HepG2 (cell line): ENCODE data around the gene JMJD6. TPM values are rescaled to one million over a fixed set of nuclear protein-coding genes. Genes with fewer than 3 reads are reported as not detected.

Source experiments
- AFF4 ChIP-seq: sonication (generic); formaldehyde crosslinking; IDR thresholded peaks from 2 replicates; pipeline ENCODE4 v1.4.0; 2020; ENCODE audit warnings: missing genetic modification reagents
- ATRX ChIP-seq: sonication (generic); formaldehyde crosslinking; IDR thresholded peaks from 2 replicates; pipeline ENCODE4 v1.4.0; 2020; ENCODE audit warnings: missing genetic modification reagents, borderline replicate concordance
- CBX5 ChIP-seq: sonication (generic); formaldehyde crosslinking; IDR thresholded peaks from 2 replicates; pipeline ENCODE4 v1.4.0; 2020; ENCODE audit warnings: missing genetic modification reagents, borderline replicate concordance
- CERS6 ChIP-seq: sonication (generic); formaldehyde crosslinking; IDR thresholded peaks from 2 replicates; pipeline ENCODE4 v1.5.0; 2020; ENCODE audit warnings: missing genetic modification reagents
- DZIP1 ChIP-seq: sonication (generic); formaldehyde crosslinking; IDR thresholded peaks from 2 replicates; pipeline ENCODE4 v1.5.0; 2020; ENCODE audit warnings: mild to moderate bottlenecking, missing genetic modification reagents
- FOXC1 ChIP-seq: sonication (generic); formaldehyde crosslinking; IDR thresholded peaks from 2 replicates; pipeline ENCODE4 v1.8.0; 2022; ENCODE audit warnings: mild to moderate bottlenecking, missing genetic modification reagents, borderline replicate concordance
- HCFC1 ChIP-seq: fragments of 150-350 bp; IDR thresholded peaks from 2 replicates; pipeline ENCODE4 v1.6.1; 2014; ENCODE audit warnings: low read depth, low read length
- JUN ChIP-seq: sonication (generic); formaldehyde crosslinking; IDR thresholded peaks from 2 replicates; pipeline ENCODE4 v1.4.0; 2020; ENCODE audit warnings: mild to moderate bottlenecking, missing genetic modification reagents
- KLF9 ChIP-seq: IDR thresholded peaks from 2 replicates; pipeline ENCODE4 v1.6.1; 2016; ENCODE audit warnings: low read depth
- POLR2A ChIP-seq, 2 experiments: IDR thresholded peaks; 2 replicates each; pipeline ENCODE4 v1.6.1; 2011; ENCODE audit warnings: low read depth in 2 of 2, low read length in 2 of 2, mild to moderate bottlenecking in 1 of 2, moderate library complexity in 1 of 2; ENCODE audit not compliant: insufficient read depth in 1 of 2
- SATB2 ChIP-seq: sonication (generic); formaldehyde crosslinking; IDR thresholded peaks from 2 replicates; pipeline ENCODE4 v1.5.0; 2020; ENCODE audit warnings: missing genetic modification reagents
- SP1 ChIP-seq, 2 experiments: fragments of 450-650 bp in 1 of 2; sonication (generic) in 1 of 2; formaldehyde crosslinking in 1 of 2; IDR thresholded peaks; 2 replicates each; pipeline versions ENCODE4 v1.4.0 to v1.6.1; 2016 to 2020; ENCODE audit warnings: missing genetic modification reagents in 1 of 2
- TEAD2 ChIP-seq: sonication (generic); formaldehyde crosslinking; IDR thresholded peaks from 2 replicates; pipeline ENCODE4 v1.9.0; 2021; ENCODE audit warnings: missing genetic modification reagents
- THRA ChIP-seq: sonication (generic); formaldehyde crosslinking; IDR thresholded peaks from 2 replicates; pipeline ENCODE4 v1.4.0; 2020; ENCODE audit warnings: missing genetic modification reagents, borderline replicate concordance
- U2AF1 ChIP-seq: fragments of 200-400 bp; formaldehyde crosslinking; optimal IDR thresholded peaks from 2 replicates; pipeline ENCODE3; 2017; ENCODE audit warnings: mild to moderate bottlenecking, low read depth, low read length
- ZFAT ChIP-seq: sonication (generic); formaldehyde crosslinking; conservative IDR thresholded peaks from 2 replicates; pipeline ENCODE4 v1.8.1; 2023; ENCODE audit warnings: missing genetic modification reagents, inconsistent platforms
- ZNF121 ChIP-seq: sonication (generic); formaldehyde crosslinking; IDR thresholded peaks from 2 replicates; pipeline ENCODE4 v1.5.0; 2020; ENCODE audit warnings: mild to moderate bottlenecking, missing genetic modification reagents
- ZNF180 ChIP-seq: sonication (generic); formaldehyde crosslinking; IDR thresholded peaks from 2 replicates; pipeline ENCODE4 v1.4.0; 2020; ENCODE audit warnings: low read depth, missing genetic modification reagents, borderline replicate concordance
- ZNF317 ChIP-seq: sonication (generic); formaldehyde crosslinking; IDR thresholded peaks from 2 replicates; pipeline ENCODE4 v1.5.0; 2020; ENCODE audit warnings: mild to moderate bottlenecking, missing genetic modification reagents
- ZNF614 ChIP-seq: IDR thresholded peaks from 2 replicates; pipeline ENCODE4 v1.6.1; 2018; ENCODE audit warnings: missing biosample characterization, missing genetic modification reagents, inconsistent platforms, borderline replicate concordance
- ZNF644 ChIP-seq: IDR thresholded peaks from 2 replicates; pipeline ENCODE4 v1.6.1; 2016; ENCODE audit warnings: low read depth
- ZNF678 ChIP-seq: sonication (generic); formaldehyde crosslinking; IDR thresholded peaks from 2 replicates; pipeline ENCODE4 v1.4.0; 2020; ENCODE audit warnings: mild to moderate bottlenecking, missing genetic modification reagents
- polyA plus RNA-seq, 8 experiments: library from polyadenylated mRNA; depleted of rRNA in 3 of 8; stranded (reverse) in 7 of 8; unstranded in 1 of 8; fragments of >200 nt; fragmentation: Illumina TruSeq in 4 of 8; extraction: Trizol in 4 of 8; gene quantifications; 2 replicates each; pipeline versions ENCODE4 v1.2.1 to v1.2.3, GENCODE V29; 2011 to 2016; ENCODE audit warnings: low read depth in 4 of 8, missing spikeins in 1 of 8, mixed read lengths in 1 of 8; ENCODE audit not compliant: insufficient read depth in 1 of 8
- total RNA-seq, 5 experiments: library from RNA; depleted of rRNA; stranded (reverse); fragments of >200 nt; fragmentation: Illumina TruSeq; extraction: Trizol; gene quantifications; 2 replicates each; pipeline ENCODE4 v1.2.3, GENCODE V29; 2016; ENCODE audit warnings: low read depth in 1 of 5

JMJD6 gene
- total and polyA plus RNA-seq, 2 of the 13 experiments (the other 11 are each of a cell fraction or from before 2014, with no cell fraction given): 33.6 to 41.0 TPM

- TF ChIP-seq ZNF614 (CRISPR knock-in tag) (peak; percentile 76), ZNF644 (CRISPR knock-in tag) (no peak), ZNF317 (CRISPR knock-in tag) (peak; percentile 80), THRA (CRISPR knock-in tag) (peak; percentile 86), AFF4 (CRISPR knock-in tag) (peak; percentile 99), JUN (CRISPR knock-in tag) (no peak; the same call in 1 of the 2 replicates), ZNF121 (CRISPR knock-in tag) (no peak), U2AF1 (peak; percentile 99), ATRX (CRISPR knock-in tag) (no peak), TEAD2 (peak; percentile 59; the same call in 1 of the 2 replicates), SP1 (IDR thresholded peaks at IDR 0.05) (no peak), SP1 (CRISPR knock-in tag; IDR thresholded peaks at IDR 0.05) (peak; percentile 81), ZNF180 (no peak), FOXC1 (CRISPR knock-in tag) (peak; percentile 99), HCFC1 (peak; percentile 61; the same call in 1 of the 2 replicates), ZFAT (CRISPR knock-in tag) (peak; percentile 88; the same call in 1 of the 2 replicates), CERS6 (CRISPR knock-in tag) (peak; percentile 76; the same call in 1 of the 2 replicates), SATB2 (peak; percentile 94), KLF9 (no peak), POLR2A (IDR thresholded peaks at IDR 0.05; ENCODE audit: insufficient read depth in 1 of 2, low read depth in 2 of 2, low read length in 2 of 2) (peak; percentile 100), DZIP1 (CRISPR knock-in tag) (peak; percentile 99), CBX5 (CRISPR knock-in tag) (peak; percentile 73; the same call in 1 of the 2 replicates), ZNF678 (peak; percentile 76)
Observed at GRCh38 chr17:76737082-76737675, 10.8 kb upstream of the JMJD6 start, which contains the start of gene SRSF2 (continued).
